Smooth muscle cell (in vitro differentiated cells): Measurements from ENCODE around the gene CHAT. TPM values are rescaled to one million over a fixed set of nuclear protein-coding genes. Genes with fewer than 3 reads are reported as not detected.

Experiments
- DNase-seq: peaks from one replicate; lab custom pipeline; 2025; ENCODE audit not compliant: unreplicated experiment; lab: John Stamatoyannopoulos, UW
- H2AFZ ChIP-seq: fragments of 200-600 bp; sonication (generic); 2 replicates; pipeline ENCODE4 v1.6.0; 2016; ENCODE audit warnings: antibody characterized with exemption, low read depth, mild to moderate bottlenecking
- H3F3A ChIP-seq: fragments of 200-600 bp; sonication (generic); 2 replicates; pipeline ENCODE4 v1.6.0; 2017; ENCODE audit warnings: antibody characterized with exemption, low read depth
- H3K27ac ChIP-seq: fragments of 200-600 bp; sonication (generic); 2 replicates; pipeline ENCODE4 v1.5.1; 2016; ENCODE audit warnings: low read depth, mild to moderate bottlenecking
- H3K27me3 ChIP-seq: fragments of 200-600 bp; sonication (generic); 2 replicates; pipeline ENCODE4 v1.6.1; 2016; ENCODE audit warnings: low read depth, mild to moderate bottlenecking
- H3K36me3 ChIP-seq: fragments of 200-600 bp; sonication (generic); 2 replicates; pipeline ENCODE4 v1.5.1; 2016; ENCODE audit warnings: low read depth
- H3K4me1 ChIP-seq: fragments of 200-600 bp; sonication (generic); 2 replicates; pipeline ENCODE4 v1.5.1; 2016; ENCODE audit warnings: low read depth
- H3K4me2 ChIP-seq: fragments of 200-600 bp; sonication (generic); 2 replicates; pipeline ENCODE4 v1.6.0; 2016; ENCODE audit warnings: mild to moderate bottlenecking
- H3K4me3 ChIP-seq: fragments of 200-600 bp; sonication (generic); 2 replicates; pipeline ENCODE4 v1.5.1; 2016; ENCODE audit warnings: mild to moderate bottlenecking
- H3K79me2 ChIP-seq: fragments of 200-600 bp; sonication (generic); 2 replicates; pipeline ENCODE4 v1.6.0; 2016; ENCODE audit warnings: low read depth, mild to moderate bottlenecking
- H3K9ac ChIP-seq: fragments of 200-600 bp; sonication (generic); 2 replicates; pipeline ENCODE4 v1.6.0; 2016; ENCODE audit warnings: low read depth
- H3K9me3 ChIP-seq: fragments of 200-600 bp; sonication (generic); replicated peaks from 2 replicates; pipeline ENCODE4 v1.5.1; 2016; ENCODE audit warnings: low read depth
- H4K20me1 ChIP-seq: fragments of 200-600 bp; sonication (generic); 2 replicates; pipeline ENCODE4 v1.6.0; 2016; ENCODE audit warnings: low read depth
- WGBS: methylation state at CpG from one replicate; pipeline ENCODE4 v1.1.7; 2016; ENCODE audit warnings: low lambda C conversion rate; 5-methylcytosine and 5-hydroxymethylcytosine counted together
- polyA plus RNA-seq: library from polyadenylated mRNA; unstranded; fragments of >200 nt; fragmentation: Nextera tagmentation; extraction: Ambion mirVana; gene quantifications from 2 replicates; pipeline ENCODE4 v1.2.1, GENCODE V29; 2016
- total RNA-seq: library from RNA; depleted of rRNA; stranded (reverse); fragments of >200 nt; gene quantifications from 2 replicates; pipeline ENCODE4 v1.2.3, GENCODE V29; 2014
- TF ChIP-seq, protein P1 (sequence below): fragments of 200-600 bp; sonication (generic); IDR thresholded peaks from 2 replicates; pipeline ENCODE4 v1.5.1; 2017; ENCODE audit warnings: borderline replicate concordance, mild to moderate bottlenecking, antibody characterized with exemption; ENCODE audit not compliant: insufficient read depth, poor library complexity, severe bottlenecking

CHAT gene
- total and polyA plus RNA-seq, 2 experiments from 2014 or later: not detected

DNA sequence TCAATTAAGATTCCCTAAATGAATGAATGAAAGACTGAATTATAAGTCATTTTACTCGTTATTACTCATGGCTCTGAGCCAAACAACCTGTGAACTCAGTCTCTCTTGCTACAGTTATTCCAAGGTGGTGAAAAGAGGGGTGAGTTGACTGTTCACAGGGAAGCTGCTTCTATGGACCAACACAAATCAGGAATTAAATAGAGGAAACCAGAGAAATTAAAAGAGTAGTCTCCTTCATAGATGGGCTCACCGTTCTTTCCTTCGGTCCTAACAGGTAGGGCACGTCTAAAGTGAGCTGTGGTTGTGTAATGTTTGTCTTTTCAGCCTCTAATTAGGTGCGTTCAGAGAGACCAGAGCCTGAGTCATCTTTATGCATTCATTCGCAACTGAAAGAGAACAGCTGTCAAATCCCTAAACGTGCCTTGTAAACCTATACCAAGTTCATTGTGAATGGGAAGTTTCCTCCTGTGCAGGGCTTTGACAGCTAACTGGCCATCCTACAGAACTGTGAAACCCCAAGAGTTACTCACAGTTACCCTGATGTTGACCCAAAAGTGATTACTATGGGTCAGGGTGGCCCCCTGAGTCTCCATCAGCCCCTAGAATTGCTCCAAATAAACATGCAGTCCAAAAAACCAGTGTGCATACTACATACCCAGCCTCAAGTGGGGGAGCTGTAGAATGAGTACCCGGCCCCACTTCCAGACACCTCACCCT is 47.5 kb downstream of the CHAT start:
- no peaks in the 10 kb centered on the region for H3K27me3 ChIP-seq

DNA sequence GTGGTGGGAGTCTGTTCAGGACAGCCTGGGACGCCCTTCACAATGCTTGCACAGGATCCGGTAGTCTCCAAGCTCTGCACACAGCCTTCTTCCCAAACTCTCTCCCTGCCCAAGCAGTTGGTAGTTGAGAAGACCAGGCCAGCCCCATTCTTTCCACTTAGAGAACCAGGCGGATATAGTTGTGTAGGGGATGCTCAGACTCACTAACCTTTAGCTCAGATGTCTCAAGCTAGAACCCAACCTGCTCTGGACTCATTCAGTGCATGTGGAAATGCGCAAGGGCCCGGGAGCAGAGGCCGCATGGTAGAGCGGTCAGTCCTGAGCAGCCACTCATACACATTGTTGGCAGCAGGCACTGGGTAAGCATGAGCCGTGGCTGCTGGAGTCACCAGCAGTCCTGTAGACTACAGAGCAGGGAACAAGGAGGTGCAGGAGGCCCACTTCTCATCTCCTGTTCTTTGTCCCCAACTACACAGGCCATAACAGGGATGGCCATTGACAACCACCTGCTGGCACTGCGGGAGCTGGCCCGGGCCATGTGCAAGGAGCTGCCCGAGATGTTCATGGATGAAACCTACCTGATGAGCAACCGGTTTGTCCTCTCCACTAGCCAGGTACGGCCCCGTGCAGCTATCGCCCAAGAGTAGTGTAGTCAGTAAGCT is 48.5 kb downstream of the CHAT start:
- Histone ChIP-seq H4K20me1 (no peaks in the 10 kb centered on the region), H3K27ac (no peak overlapping the region), H3K4me2 (no peak overlapping the region), H3K9me3 (no peaks in the 10 kb centered on the region), H3K4me3 (no peak overlapping the region), H3K36me3 (no peaks in the 10 kb centered on the region), H3F3A (no peaks in the 10 kb centered on the region), H3K79me2 (no peaks in the 10 kb centered on the region), H3K4me1 (no peaks in the 10 kb centered on the region), H3K27me3 (no peaks in the 10 kb centered on the region), H3K9ac (no peak overlapping the region), H2AFZ (no peak overlapping the region)
- WGBS: 89% methylated on average over 15 of the region's 15 CpGs
- no peak for DNase-seq
- TF ChIP-seq, protein P1, sequence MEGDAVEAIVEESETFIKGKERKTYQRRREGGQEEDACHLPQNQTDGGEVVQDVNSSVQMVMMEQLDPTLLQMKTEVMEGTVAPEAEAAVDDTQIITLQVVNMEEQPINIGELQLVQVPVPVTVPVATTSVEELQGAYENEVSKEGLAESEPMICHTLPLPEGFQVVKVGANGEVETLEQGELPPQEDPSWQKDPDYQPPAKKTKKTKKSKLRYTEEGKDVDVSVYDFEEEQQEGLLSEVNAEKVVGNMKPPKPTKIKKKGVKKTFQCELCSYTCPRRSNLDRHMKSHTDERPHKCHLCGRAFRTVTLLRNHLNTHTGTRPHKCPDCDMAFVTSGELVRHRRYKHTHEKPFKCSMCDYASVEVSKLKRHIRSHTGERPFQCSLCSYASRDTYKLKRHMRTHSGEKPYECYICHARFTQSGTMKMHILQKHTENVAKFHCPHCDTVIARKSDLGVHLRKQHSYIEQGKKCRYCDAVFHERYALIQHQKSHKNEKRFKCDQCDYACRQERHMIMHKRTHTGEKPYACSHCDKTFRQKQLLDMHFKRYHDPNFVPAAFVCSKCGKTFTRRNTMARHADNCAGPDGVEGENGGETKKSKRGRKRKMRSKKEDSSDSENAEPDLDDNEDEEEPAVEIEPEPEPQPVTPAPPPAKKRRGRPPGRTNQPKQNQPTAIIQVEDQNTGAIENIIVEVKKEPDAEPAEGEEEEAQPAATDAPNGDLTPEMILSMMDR: no peak

More for the DNA sequence above, 47.5 kb downstream of the CHAT start:
- Histone ChIP-seq H3K27ac (no peak overlapping the region), H3K4me3 (no peak overlapping the region), H3K4me2 (no peak overlapping the region), H4K20me1 (no peaks in the 10 kb centered on the region), H3K36me3 (no peaks in the 10 kb centered on the region), H3K4me1 (no peaks in the 10 kb centered on the region), H3K79me2 (no peaks in the 10 kb centered on the region), H3F3A (no peaks in the 10 kb centered on the region), H3K9me3 (no peaks in the 10 kb centered on the region), H2AFZ (no peak overlapping the region), H3K9ac (no peak overlapping the region)
- WGBS: 39% methylated on average over 8 of the region's 8 CpGs
- no peak for DNase-seq
- TF ChIP-seq, protein P1: no peak

DNA sequence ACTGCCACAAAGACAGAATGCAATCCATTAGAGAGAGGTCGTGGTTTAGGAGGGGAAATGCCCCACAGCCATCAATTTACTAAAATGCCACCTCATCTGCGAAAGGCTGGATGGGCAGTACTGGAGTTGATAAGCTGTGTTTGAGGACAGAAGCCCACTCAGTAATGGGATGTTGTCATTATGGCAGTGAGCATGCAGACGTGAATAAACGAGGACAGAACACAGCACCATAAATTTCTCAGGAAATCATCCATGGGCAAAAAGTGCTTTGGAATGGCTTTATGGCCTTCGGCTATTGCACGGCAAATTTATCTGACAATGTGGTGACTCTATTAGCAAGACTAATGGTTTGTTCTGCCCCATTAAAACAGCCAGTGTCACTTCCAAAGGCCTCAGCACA is 49.8 kb downstream of the CHAT start:
- peaks cover 2% of the 10 kb centered on the region for H3K27me3 ChIP-seq
- no peaks in the 10 kb centered on the region for H3F3A ChIP-seq
- WGBS: 74% methylated on average over 6 of the region's 6 CpGs
- H3K27ac ChIP-seq: no peak overlapping the region
- no peak overlapping the region for H3K9ac ChIP-seq
- no peaks in the 10 kb centered on the region for H4K20me1 ChIP-seq
- no peak overlapping the region for H3K4me2 ChIP-seq
- no peak for DNase-seq
- no peak overlapping the region for H3K4me3 ChIP-seq
- H2AFZ ChIP-seq: no peak overlapping the region
- TF ChIP-seq, protein P1: no peak
- H3K9me3 ChIP-seq: no peaks in the 10 kb centered on the region
- no peaks in the 10 kb centered on the region for H3K79me2 ChIP-seq
- no peaks in the 10 kb centered on the region for H3K4me1 ChIP-seq
- no peaks in the 10 kb centered on the region for H3K36me3 ChIP-seq
